ENCODE data around the gene KCNA3. TPM values are rescaled to one million over a fixed set of nuclear protein-coding genes. Genes with fewer than 3 reads are reported as not detected.
A peak's percentile ranks its signal among the peaks of the same experiment; 100 is the strongest.

KCNA3 gene
- total and polyA plus RNA-seq, 8 donors = 0.08 to 1.2 (median 0.57) TPM

DNA sequence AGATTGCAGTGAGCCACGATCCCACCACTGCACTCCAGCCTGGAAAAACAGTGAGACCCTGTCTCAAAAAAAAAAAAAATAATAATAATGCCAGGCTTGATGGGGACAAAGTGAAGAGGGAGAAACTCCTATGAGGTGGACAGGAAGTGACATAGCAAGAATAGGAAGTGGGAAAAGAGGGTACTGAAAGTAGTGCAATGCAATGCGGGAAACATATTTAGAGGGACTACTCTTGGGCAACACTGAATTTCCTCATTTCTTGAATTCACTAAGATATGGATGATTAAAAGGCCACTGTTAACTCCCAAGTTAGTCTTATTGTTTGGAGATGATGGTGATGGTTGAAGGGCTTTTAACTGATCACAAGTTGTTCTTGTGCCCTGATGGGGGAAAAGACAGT, 47.0 kb downstream of the KCNA3 start:
- 60 to 84% methylated on average over 2 of the region's 2 CpGs for WGBS, 2 donors
- Histone ChIP-seq H3K4me1 (no peaks in the 10 kb centered on the region), H3K27ac (no peak overlapping the region), H3K4me3 (no peak overlapping the region), H3K9me3 (no peaks in the 10 kb centered on the region), H3K36me3 (no peaks in the 10 kb centered on the region), H3K27me3 (no peaks in the 10 kb centered on the region)
- ATAC-seq (peak in 2 of 4 donors; percentile 26 to 38), DNase-seq (no peak), FAIRE-seq (no peak)
- TF ChIP-seq, protein P1, sequence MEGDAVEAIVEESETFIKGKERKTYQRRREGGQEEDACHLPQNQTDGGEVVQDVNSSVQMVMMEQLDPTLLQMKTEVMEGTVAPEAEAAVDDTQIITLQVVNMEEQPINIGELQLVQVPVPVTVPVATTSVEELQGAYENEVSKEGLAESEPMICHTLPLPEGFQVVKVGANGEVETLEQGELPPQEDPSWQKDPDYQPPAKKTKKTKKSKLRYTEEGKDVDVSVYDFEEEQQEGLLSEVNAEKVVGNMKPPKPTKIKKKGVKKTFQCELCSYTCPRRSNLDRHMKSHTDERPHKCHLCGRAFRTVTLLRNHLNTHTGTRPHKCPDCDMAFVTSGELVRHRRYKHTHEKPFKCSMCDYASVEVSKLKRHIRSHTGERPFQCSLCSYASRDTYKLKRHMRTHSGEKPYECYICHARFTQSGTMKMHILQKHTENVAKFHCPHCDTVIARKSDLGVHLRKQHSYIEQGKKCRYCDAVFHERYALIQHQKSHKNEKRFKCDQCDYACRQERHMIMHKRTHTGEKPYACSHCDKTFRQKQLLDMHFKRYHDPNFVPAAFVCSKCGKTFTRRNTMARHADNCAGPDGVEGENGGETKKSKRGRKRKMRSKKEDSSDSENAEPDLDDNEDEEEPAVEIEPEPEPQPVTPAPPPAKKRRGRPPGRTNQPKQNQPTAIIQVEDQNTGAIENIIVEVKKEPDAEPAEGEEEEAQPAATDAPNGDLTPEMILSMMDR (IDR thresholded peaks at IDR 0.05) = no peak
- intact Hi-C loops (cut with DNase I) = no loop called here

DNA sequence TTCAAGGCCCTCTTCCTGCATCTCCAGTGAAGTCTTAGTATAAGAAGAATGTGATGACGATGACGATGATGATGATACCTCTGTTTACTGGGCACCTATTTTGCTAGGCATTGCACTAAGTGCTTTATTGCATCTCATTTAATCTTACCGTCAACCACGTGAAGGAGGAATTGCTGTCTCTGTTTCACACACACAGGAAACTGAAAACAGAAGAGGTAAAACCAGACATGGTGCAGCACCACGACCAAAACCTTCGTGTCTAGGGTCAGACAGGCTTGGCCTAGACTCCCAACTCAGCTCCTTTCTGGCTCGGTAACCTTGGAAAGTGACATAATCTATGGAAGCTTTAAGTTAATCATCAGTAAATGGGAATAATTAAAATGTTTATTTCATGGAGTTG, 47.9 kb downstream of the KCNA3 start:
- Histone ChIP-seq H3K9me3 (no peaks in the 10 kb centered on the region), H3K36me3 (no peaks in the 10 kb centered on the region), H3K4me3 (no peak overlapping the region), H3K4me1 (no peaks in the 10 kb centered on the region), H3K27ac (no peak overlapping the region), H3K27me3 (no peaks in the 10 kb centered on the region)
- DNase-seq (no peak), FAIRE-seq (no peak), ATAC-seq (no peak)
- WGBS, 2 donors = 60 to 72% methylated on average over 7 of the region's 7 CpGs
- intact Hi-C loops (cut with DNase I) = no loop called here
- TF ChIP-seq, protein P1 (IDR thresholded peaks at IDR 0.05) = no peak

Other genes with a start within 250 kb of the KCNA3 start
- gene PROK1, start 223.8 kb downstream of the KCNA3 start, total RNA-seq = under 1 TPM in 1 of 6 donors, not detected in 5; 0.12 TPM
- gene PROK1, start 223.8 kb downstream of the KCNA3 start, polyA plus RNA-seq = under 1 TPM in 1 of 2 donors, not detected in 1; 0.53 TPM
- gene KCNA10, start 155.8 kb downstream of the KCNA3 start, total RNA-seq = not detected
- not detected for gene KCNA10, start 155.8 kb downstream of the KCNA3 start, polyA plus RNA-seq
- gene KCNA2, start 68.6 kb downstream of the KCNA3 start, total RNA-seq = 1 to 10 TPM in 2 of 6 donors, under 1 TPM in 4; 0.40 to 1.6 (median 0.81) TPM
- gene KCNA2, start 68.6 kb downstream of the KCNA3 start, polyA plus RNA-seq = under 1 TPM; 0.21 to 0.23 TPM
- gene CD53, start 198.2 kb upstream of the KCNA3 start, total RNA-seq = 10 to 100 TPM in 2 of 6 donors, 1 to 10 TPM in 4; 1.6 to 34.2 (median 6.4) TPM
- 1 to 10 TPM; 2.4 to 4.2 TPM for gene CD53, start 198.2 kb upstream of the KCNA3 start, polyA plus RNA-seq